PC-9 (cell line): ENCODE data around the gene LYG1. TPM values are rescaled to one million over a fixed set of nuclear protein-coding genes. Genes with fewer than 3 reads are reported as not detected.
"Not testable (repeated sequence)": the region's sequence is repeated elsewhere in the genome, so short reads cannot be mapped to it uniquely, and the experiment has no call there.

Experiments
- BruUV-seq: library from RNA; stranded (reverse); fragments of 400-500 nt; replicated peaks from 2 replicates; lab custom pipeline; 2021; lab: Mats Ljungman, UMichigan
- CTCF ChIA-PET: fragments of 300-600 bp; sonication (Branson Sonifier 250); formaldehyde crosslinking; loops from one replicate; lab custom pipeline; 2022; ENCODE audit warnings: antibody characterized with exemption; lab: Charles Lee
- POLR2A ChIA-PET: fragments of 300-600 bp; sonication (Branson Sonifier 250); formaldehyde crosslinking; loops from one replicate; lab custom pipeline; 2022; ENCODE audit warnings: antibody characterized with exemption; ENCODE audit not compliant: unreplicated experiment; lab: Charles Lee
- DNase-seq, 2 experiments: peaks; one replicate each; pipeline versions ENCODE4 v3.0.0 to v3.0.0-alpha.2; 2015 to 2022; ENCODE audit warnings: mixed read lengths in 1 of 2
- H2AFZ ChIP-seq: fragments of 200-600 bp; sonication (generic); 2 replicates; pipeline ENCODE4 v1.8.1; 2017; ENCODE audit warnings: antibody characterized with exemption
- H3F3A ChIP-seq: fragments of 200-600 bp; sonication (generic); 2 replicates; pipeline ENCODE4 v1.8.1; 2017; ENCODE audit warnings: antibody characterized with exemption, mild to moderate bottlenecking, low read depth; ENCODE audit not compliant: insufficient read depth
- H3K27ac ChIP-seq: fragments of 200-600 bp; sonication (generic); 2 replicates; pipeline ENCODE4 v1.6.1; 2016; ENCODE audit warnings: mixed run types
- H3K27me3 ChIP-seq: fragments of 200-600 bp; sonication (generic); 2 replicates; pipeline ENCODE4 v1.6.1; 2016; ENCODE audit warnings: low read depth, mixed run types; ENCODE audit not compliant: insufficient read depth
- H3K36me3 ChIP-seq: fragments of 200-600 bp; sonication (generic); 2 replicates; pipeline ENCODE4 v1.6.1; 2016; ENCODE audit warnings: low read depth, mixed run types
- H3K4me1 ChIP-seq: fragments of 200-600 bp; sonication (generic); replicated peaks from 2 replicates; pipeline ENCODE4 v1.6.1; 2016; ENCODE audit warnings: mixed run types; ENCODE audit not compliant: insufficient read depth
- H3K4me2 ChIP-seq: fragments of 200-600 bp; sonication (generic); 2 replicates; pipeline ENCODE4 v1.6.1; 2017; ENCODE audit warnings: mixed run types
- H3K4me3 ChIP-seq: fragments of 200-600 bp; sonication (generic); 2 replicates; pipeline ENCODE4 v1.6.1; 2016; ENCODE audit warnings: mixed run types
- H3K79me2 ChIP-seq: fragments of 200-600 bp; sonication (generic); 2 replicates; pipeline ENCODE4 v1.6.1; 2017; ENCODE audit warnings: low read depth, mixed run types
- H3K9me2 ChIP-seq: fragments of 200-600 bp; sonication (generic); 2 replicates; pipeline ENCODE4 v1.8.1; 2017; ENCODE audit warnings: mild to moderate bottlenecking; ENCODE audit not compliant: insufficient read depth
- H3K9me3 ChIP-seq: fragments of 200-600 bp; sonication (generic); 2 replicates; pipeline ENCODE4 v1.8.1; 2016; ENCODE audit warnings: low read depth; ENCODE audit not compliant: insufficient read depth
- H4K20me1 ChIP-seq: fragments of 200-600 bp; sonication (generic); 2 replicates; pipeline ENCODE4 v1.8.1; 2017; ENCODE audit not compliant: insufficient read depth
- CTCF ChIP-seq: fragments of 200-600 bp; sonication (generic); conservative IDR thresholded peaks from 2 replicates; pipeline ENCODE4 v1.6.1; 2017; ENCODE audit warnings: mixed run types, antibody characterized with exemption, mild to moderate bottlenecking, moderate library complexity
- EZH2 ChIP-seq: fragments of 200-600 bp; sonication (generic); IDR thresholded peaks from 2 replicates; pipeline ENCODE4 v1.8.0; 2017; ENCODE audit warnings: antibody characterized with exemption, low read depth
- intact Hi-C: fragments of 100-400 bp; cut with micrococcal nuclease; formaldehyde crosslinking; loops from one replicate; pipeline ENCODE4 v1.10.0; 2022; ENCODE audit not compliant: unreplicated experiment
- total RNA-seq: library from RNA; stranded (reverse); gene quantifications from 2 replicates; pipeline ENCODE4 v1.2.3, GENCODE V29; 2021

LYG1 gene
- total RNA-seq, 1 experiment from 2014 or later = 1.5 TPM

- Histone ChIP-seq H3K4me3 (no peak overlapping the region), H3K9me2 (no peaks in the 10 kb centered on the region), H3K4me1 (no peaks in the 10 kb centered on the region), H4K20me1 (peaks cover 80% of the 10 kb centered on the region), H2AFZ (no peak overlapping the region), H3K27me3 (no peaks in the 10 kb centered on the region), H3K4me2 (no peak overlapping the region), H3K79me2 (peaks cover 100% of the 10 kb centered on the region), H3K9me3 (no peaks in the 10 kb centered on the region), H3F3A (peaks cover 15% of the 10 kb centered on the region; the same call in 1 of the 2 replicates), H3K36me3 (no peaks in the 10 kb centered on the region), H3K27ac (no peak overlapping the region)
- no peak for TF ChIP-seq CTCF
- no peak for TF ChIP-seq EZH2
- ChIA-PET POLR2A (no interaction called here), CTCF (no interaction called here)
- intact Hi-C loops = no loop called here
- no TSS peak for BruUV-seq
- no peak for DNase-seq
Measured at GRCh38 chr2:99346218-99346617, 45.2 kb upstream of the LYG1 start.

- H3K36me3 ChIP-seq, H3K27ac ChIP-seq, intact Hi-C loops, H2AFZ ChIP-seq, POLR2A ChIA-PET, DNase-seq, H3K4me3 ChIP-seq, H3K9me3 ChIP-seq, CTCF ChIA-PET, H3K27me3 ChIP-seq, BruUV-seq, H3K9me2 ChIP-seq, H3K4me1 ChIP-seq, H3K4me2 ChIP-seq: not testable (repeated sequence)
- H3F3A ChIP-seq = peaks cover 15% of the 10 kb centered on the region; the same call in 1 of the 2 replicates
- H3K79me2 ChIP-seq = peaks cover 100% of the 10 kb centered on the region
- H4K20me1 ChIP-seq = peaks cover 80% of the 10 kb centered on the region
Measured at GRCh38 chr2:99345446-99345845, 44.4 kb upstream of the LYG1 start.

- Histone ChIP-seq H3F3A (peaks cover 6% of the 10 kb centered on the region; the same call in 1 of the 2 replicates), H3K9me3 (no peaks in the 10 kb centered on the region), H3K4me2 (no peak overlapping the region), H3K79me2 (peaks cover 99% of the 10 kb centered on the region), H3K27ac (no peak overlapping the region), H4K20me1 (peaks cover 73% of the 10 kb centered on the region), H2AFZ (no peak overlapping the region), H3K27me3 (no peaks in the 10 kb centered on the region), H3K9me2 (no peaks in the 10 kb centered on the region), H3K4me1 (peaks cover 14% of the 10 kb centered on the region; the same call in 1 of the 2 replicates), H3K36me3 (no peaks in the 10 kb centered on the region), H3K4me3 (no peak overlapping the region)
- no peak for DNase-seq
- intact Hi-C loops = no loop called here
- no TSS peak for BruUV-seq
- ChIA-PET POLR2A (interaction anchor here (0.6 kb wide), 1 partner anchor 202 kb away, joined by 8 read pairs; no protein-coding TSS in a partner anchor), CTCF (no interaction called here)
- TF ChIP-seq CTCF (no peak), EZH2 (no peak)
Measured at GRCh38 chr2:99342536-99342935, 41.5 kb upstream of the LYG1 start.
